GM12865 (cell line): ENCODE data around the gene RHBDL1.
A peak's percentile ranks its signal among the peaks of the same experiment; 100 is the strongest.

Experiments used
- DNase-seq: peaks from one replicate; pipeline ENCODE4 v3.0.0; 2010; ENCODE audit warnings: low read depth
- H3K4me3 ChIP-seq: 2 replicates; pipeline ENCODE4 v1.5.1; 2011; ENCODE audit warnings: mild to moderate bottlenecking, low read depth, low read length, control low read depth
- TF ChIP-seq, protein P1 (sequence below): IDR thresholded peaks from 2 replicates; pipeline ENCODE4 v1.5.1; 2011; ENCODE audit warnings: low read length, control low read depth, low read depth, inconsistent platforms; ENCODE audit not compliant: insufficient read depth; ENCODE audit errors: missing control alignments

Gene RHBDL1

GRCh38 chr16:638034-638543, 37.4 kb upstream of the RHBDL1 start:
- TF ChIP-seq, protein P1, sequence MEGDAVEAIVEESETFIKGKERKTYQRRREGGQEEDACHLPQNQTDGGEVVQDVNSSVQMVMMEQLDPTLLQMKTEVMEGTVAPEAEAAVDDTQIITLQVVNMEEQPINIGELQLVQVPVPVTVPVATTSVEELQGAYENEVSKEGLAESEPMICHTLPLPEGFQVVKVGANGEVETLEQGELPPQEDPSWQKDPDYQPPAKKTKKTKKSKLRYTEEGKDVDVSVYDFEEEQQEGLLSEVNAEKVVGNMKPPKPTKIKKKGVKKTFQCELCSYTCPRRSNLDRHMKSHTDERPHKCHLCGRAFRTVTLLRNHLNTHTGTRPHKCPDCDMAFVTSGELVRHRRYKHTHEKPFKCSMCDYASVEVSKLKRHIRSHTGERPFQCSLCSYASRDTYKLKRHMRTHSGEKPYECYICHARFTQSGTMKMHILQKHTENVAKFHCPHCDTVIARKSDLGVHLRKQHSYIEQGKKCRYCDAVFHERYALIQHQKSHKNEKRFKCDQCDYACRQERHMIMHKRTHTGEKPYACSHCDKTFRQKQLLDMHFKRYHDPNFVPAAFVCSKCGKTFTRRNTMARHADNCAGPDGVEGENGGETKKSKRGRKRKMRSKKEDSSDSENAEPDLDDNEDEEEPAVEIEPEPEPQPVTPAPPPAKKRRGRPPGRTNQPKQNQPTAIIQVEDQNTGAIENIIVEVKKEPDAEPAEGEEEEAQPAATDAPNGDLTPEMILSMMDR: no peak
- H3K4me3 ChIP-seq: no peak overlapping the region
- DNase-seq: no peak

GRCh38 chr16:638836-639235, 36.6 kb upstream of the RHBDL1 start:
- TF ChIP-seq, protein P1: no peak
- DNase-seq: no peak
- no peak overlapping the region for H3K4me3 ChIP-seq

DNA sequence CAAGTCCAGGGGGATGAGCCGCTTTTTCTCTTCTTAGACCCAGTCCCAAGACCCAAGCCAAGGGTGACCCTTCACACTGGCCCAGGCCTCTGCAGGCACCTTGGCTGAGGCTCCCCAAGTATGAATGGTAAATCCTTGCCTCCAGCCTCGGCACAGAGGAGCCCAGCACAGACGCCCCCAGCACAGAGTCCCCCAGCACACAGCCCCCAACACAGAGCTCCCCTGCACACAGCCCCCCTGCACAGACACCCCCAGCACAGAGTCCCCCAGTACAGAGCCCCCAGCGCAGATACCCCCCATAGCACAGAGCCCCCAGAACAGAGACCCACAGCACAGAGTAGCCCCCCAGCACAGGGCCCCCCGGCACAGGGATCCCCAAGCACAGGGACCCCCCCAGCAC, 34.9 kb upstream of the RHBDL1 start:
- DNase-seq: no peak
- peak overlapping the region; percentile 93 for H3K4me3 ChIP-seq
- TF ChIP-seq, protein P1: no peak

DNA sequence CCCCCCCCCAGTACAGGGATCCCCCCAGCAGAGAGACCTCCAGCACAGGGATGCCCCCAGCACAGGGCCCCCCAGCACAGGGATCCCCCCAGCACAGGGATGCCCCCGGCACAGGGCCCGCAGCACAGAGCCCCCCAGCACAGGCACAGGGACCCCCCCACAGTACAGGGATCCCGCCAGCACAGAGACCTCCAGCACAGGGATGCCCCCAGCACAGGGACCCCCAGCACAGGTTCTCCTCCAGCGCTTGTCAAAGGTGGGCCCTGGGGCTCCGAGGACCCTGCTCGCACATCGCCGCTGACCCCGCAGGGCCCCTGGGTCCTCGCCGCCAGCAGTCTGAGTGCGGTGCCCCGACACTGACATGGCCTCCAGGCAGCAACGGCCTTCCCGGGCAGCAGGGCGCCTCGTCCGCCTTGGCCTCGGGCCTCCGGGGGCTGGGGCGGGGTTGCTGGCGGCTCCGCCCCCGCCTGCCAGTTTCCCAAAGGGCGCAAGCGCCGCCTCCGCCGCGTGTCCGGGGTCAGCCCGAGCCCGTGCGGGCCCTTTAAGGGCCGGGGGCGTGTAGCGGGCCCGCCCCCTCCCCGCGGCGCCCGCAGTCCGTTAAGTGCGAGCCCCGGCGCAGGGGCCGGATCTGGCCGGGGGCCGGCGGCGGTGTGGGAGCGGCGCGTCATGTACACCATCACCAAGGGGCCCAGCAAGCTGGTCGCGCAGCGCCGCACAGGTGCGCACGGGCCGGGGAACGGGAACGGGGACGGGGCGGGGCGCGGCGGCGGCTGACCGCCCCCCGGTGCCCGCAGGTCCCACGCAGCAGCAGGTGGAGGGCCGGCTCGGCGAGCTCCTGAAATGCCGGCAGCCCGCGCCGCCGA, 33.9 kb upstream of the RHBDL1 start, which contains the start of gene MCRIP2:
Gene MCRIP2, plus strand, starts transcription at position 503 of the 863 bp plus-strand sequence. Its CDS starts 164 bp downstream, at position 667.
- peak within 1 kb of the TSS; percentile 93 for H3K4me3 ChIP-seq
- TF ChIP-seq, protein P1: no peak
- DNase-seq: peak; percentile 90

- TF ChIP-seq, protein P1: no peak
- peak; percentile 81 for DNase-seq
- H3K4me3 ChIP-seq: peak overlapping the region; percentile 93
Measured at GRCh38 chr16:642189-643049, 33.1 kb upstream of the RHBDL1 start.

GRCh38 chr16:643050-643368, 32.5 kb upstream of the RHBDL1 start:
- H3K4me3 ChIP-seq: peak overlapping the region; percentile 93
- TF ChIP-seq, protein P1: no peak
- no peak for DNase-seq
